Endothelial cell (in vitro differentiated cells): Measurements from ENCODE around the gene ELN. TPM values are rescaled to one million over a fixed set of nuclear protein-coding genes. Genes with fewer than 3 reads are reported as not detected.
"Not testable (repeated sequence)": the region's sequence is repeated elsewhere in the genome, so short reads cannot be mapped to it uniquely, and the experiment has no call there.

Experiments used
- DNase-seq: peaks from one replicate; pipeline ENCODE4 v3.0.0; 2021; ENCODE audit warnings: low spot score
- H3K27ac Mint-ChIP-seq: one replicate; pipeline ENCODE4 v1.8.0; 2021; ENCODE audit warnings: mixed read lengths, inconsistent platforms; ENCODE audit not compliant: unreplicated experiment
- H3K27me3 Mint-ChIP-seq: one replicate; pipeline ENCODE4 v1.8.0; 2021; ENCODE audit warnings: mild to moderate bottlenecking, moderate library complexity, mixed read lengths, inconsistent platforms; ENCODE audit not compliant: unreplicated experiment
- H3K36me3 Mint-ChIP-seq: one replicate; pipeline ENCODE4 v1.8.0; 2021; ENCODE audit warnings: mild to moderate bottlenecking, low read depth, mixed read lengths, inconsistent platforms; ENCODE audit not compliant: unreplicated experiment
- H3K4me1 Mint-ChIP-seq: one replicate; pipeline ENCODE4 v1.8.0; 2021; ENCODE audit warnings: mild to moderate bottlenecking, mixed read lengths, inconsistent platforms; ENCODE audit not compliant: unreplicated experiment
- H3K4me3 Mint-ChIP-seq: one replicate; pipeline ENCODE4 v1.8.0; 2021; ENCODE audit warnings: mild to moderate bottlenecking, mixed read lengths, inconsistent platforms; ENCODE audit not compliant: unreplicated experiment
- H3K9me3 Mint-ChIP-seq: one replicate; pipeline ENCODE4 v1.8.0; 2021; ENCODE audit warnings: mixed read lengths, inconsistent platforms; ENCODE audit not compliant: unreplicated experiment
- long read RNA-seq: library from polyadenylated mRNA; unstranded; transcript quantifications from one replicate; pipeline ENCODE4 v2.0.0, GENCODE V29; 2020; ENCODE audit not compliant: unreplicated experiment
- total RNA-seq: library from RNA; stranded (reverse); fragmentation: NEBNext Ultra II Directional; extraction: Animal tissue kit (Norgen Biotek cat#: 25700); gene quantifications from one replicate; pipeline ENCODE4 v1.2.1, GENCODE V29; 2021; ENCODE audit not compliant: unreplicated experiment
- TF ChIP-seq, protein P1 (sequence below): fragments of 200-600 bp; sonication (generic); IDR thresholded peaks from one replicate; pipeline ENCODE4 v1.5.0; 2021; ENCODE audit warnings: antibody characterized with exemption; ENCODE audit not compliant: unreplicated experiment

Gene ELN
- 44.8 TPM for total RNA-seq
- long read RNA-seq, partial matches to known transcripts, result 2 of 7 reads
- long read RNA-seq, other reads (novel, unspliced or antisense), result 3 of 7 reads

DNA sequence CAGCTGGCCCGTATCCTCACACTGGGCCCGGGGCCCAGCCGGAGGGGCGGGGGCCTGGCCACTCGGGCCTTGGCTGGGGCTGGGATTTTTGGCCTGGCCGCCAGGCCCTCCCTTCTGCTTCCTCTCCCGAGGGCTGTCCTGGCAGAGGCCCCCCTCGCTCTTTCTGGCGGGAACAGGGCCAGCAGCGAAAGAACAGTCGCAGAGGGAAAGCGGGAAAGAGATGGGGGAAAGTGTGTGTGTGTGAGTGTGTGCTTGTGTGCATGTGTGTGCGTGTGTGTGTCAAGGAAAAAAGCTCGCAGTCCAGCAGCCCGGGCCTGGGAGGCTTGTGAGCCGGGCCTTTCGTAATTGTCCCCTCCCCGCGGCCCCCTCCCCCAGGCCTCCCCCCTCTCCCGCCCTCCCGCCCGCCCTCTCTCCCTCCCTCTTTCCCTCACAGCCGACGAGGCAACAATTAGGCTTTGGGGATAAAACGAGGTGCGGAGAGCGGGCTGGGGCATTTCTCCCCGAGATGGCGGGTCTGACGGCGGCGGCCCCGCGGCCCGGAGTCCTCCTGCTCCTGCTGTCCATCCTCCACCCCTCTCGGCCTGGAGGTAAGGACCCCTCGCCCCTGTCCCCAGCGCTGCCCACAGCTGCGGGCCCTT is at the start of gene ELN:
ELN (plus strand) TSS at position 491 of the 638 bp plus-strand sequence; CDS start at position 506, 15 bp downstream.
- Mint-ChIP-seq H3K4me3 (peak within 1 kb of the TSS; percentile 14), H3K27me3 (peaks cover 11% of the 10 kb centered on the region), H3K27ac (no peak within 1 kb of the TSS), H3K36me3 (peaks cover 5% of the 10 kb centered on the region), H3K4me1 (peaks cover 18% of the 10 kb centered on the region), H3K9me3 (no peaks in the 10 kb centered on the region)
- TF ChIP-seq, protein P1, sequence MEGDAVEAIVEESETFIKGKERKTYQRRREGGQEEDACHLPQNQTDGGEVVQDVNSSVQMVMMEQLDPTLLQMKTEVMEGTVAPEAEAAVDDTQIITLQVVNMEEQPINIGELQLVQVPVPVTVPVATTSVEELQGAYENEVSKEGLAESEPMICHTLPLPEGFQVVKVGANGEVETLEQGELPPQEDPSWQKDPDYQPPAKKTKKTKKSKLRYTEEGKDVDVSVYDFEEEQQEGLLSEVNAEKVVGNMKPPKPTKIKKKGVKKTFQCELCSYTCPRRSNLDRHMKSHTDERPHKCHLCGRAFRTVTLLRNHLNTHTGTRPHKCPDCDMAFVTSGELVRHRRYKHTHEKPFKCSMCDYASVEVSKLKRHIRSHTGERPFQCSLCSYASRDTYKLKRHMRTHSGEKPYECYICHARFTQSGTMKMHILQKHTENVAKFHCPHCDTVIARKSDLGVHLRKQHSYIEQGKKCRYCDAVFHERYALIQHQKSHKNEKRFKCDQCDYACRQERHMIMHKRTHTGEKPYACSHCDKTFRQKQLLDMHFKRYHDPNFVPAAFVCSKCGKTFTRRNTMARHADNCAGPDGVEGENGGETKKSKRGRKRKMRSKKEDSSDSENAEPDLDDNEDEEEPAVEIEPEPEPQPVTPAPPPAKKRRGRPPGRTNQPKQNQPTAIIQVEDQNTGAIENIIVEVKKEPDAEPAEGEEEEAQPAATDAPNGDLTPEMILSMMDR, result no peak
- no peak for DNase-seq

DNA sequence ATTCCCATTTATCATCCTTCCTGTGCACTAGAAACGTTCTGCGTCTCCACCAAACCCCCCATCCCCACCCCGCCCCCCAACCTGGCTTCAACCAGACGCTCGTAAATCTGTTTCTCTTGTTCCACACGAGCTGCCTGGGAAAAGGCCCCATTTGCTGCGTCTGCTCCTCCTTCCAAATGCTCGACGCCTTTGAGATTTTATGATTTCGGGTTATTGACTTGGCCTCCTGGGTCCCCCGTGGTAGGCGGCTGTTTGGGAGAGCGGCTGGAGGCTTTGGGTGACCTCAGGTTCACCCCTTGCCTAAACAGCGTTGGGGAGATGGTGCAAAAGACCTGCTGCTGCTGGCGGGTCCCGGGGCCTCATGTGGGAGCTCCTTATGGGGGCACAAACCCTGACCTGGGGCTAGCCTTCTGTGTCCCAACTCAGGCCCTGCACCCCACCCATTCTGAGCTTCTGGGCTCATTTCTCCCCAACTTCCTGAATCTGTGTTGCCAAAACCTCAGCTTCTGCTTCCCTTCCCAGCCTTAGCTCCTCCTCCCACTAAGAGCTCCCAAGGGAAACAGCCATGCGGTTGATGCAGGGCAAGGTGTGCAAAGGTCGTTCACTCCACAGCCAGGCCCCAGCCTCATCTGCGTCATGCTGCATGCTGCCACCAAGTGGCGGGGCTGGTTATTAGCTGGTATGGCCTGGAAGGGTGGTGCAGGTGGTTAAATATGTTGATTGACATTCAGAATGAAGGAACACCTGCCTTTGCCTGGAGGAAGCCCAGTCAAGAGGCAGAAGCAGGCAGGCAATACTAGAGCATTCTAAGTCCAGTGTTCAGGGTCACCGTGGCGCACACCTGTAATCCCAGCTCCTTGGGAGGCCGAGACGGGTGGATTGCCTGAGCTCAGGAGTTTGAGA is 49.1 kb upstream of the ELN start:
- TF ChIP-seq, protein P1, result no peak
- no peak overlapping the region for H3K27ac Mint-ChIP-seq
- peak; percentile 49 for DNase-seq

DNA sequence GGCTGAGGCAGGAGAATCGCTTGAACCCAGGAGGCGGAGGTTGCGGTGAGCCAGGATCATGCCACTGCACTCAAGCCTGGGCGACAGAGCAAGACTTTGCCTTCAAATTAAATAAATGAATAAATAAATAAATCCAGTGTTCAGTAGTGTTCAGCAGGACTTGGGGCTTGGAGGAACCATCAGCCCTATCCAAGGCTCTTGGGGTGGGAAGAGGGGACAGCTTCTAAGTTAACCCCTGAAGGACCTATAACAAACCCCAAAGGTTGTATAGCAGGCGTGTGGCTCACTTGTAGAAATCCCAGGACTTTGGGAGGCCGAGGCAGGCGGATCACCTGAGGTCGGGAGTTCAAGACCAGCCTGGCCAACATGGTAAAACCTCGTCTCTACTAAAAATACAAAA is 48.3 kb upstream of the ELN start:
- H3K4me3 Mint-ChIP-seq, H3K27ac Mint-ChIP-seq, H3K36me3 Mint-ChIP-seq, H3K9me3 Mint-ChIP-seq, H3K4me1 Mint-ChIP-seq, DNase-seq: not testable (repeated sequence)
- peaks cover 18% of the 10 kb centered on the region for H3K27me3 Mint-ChIP-seq

More for the DNA sequence above, 49.1 kb upstream of the ELN start:
- H3K4me1 Mint-ChIP-seq, result no peaks in the 10 kb centered on the region
- H3K36me3 Mint-ChIP-seq, result peaks cover 3% of the 10 kb centered on the region
- no peak overlapping the region for H3K4me3 Mint-ChIP-seq
- H3K9me3 Mint-ChIP-seq, result no peaks in the 10 kb centered on the region
- H3K27me3 Mint-ChIP-seq, result peaks cover 18% of the 10 kb centered on the region

DNA sequence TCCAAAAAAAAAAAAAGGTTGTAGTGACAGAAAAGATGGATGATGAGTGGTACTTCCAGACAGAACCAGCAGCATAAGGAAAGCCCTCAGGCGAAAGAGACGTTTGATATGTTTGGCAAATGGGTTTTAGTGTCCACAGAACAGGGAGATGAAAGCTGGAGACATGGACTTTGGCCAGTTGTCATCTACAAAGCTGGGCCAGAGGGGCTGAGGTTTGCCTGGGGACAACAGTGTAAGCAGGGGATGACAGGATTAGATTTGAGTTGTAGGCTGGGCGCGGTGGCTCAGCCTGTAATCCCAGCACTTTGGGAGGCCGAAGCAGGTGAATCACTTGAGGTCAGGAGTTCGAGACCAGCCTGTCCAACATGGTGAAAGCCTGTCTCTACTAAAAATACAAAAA is 47.8 kb upstream of the ELN start:
- no peaks in the 10 kb centered on the region for H3K4me1 Mint-ChIP-seq
- H3K36me3 Mint-ChIP-seq, result peaks cover 3% of the 10 kb centered on the region
- no peak overlapping the region for H3K4me3 Mint-ChIP-seq
- TF ChIP-seq, protein P1, result no peak
- peaks cover 22% of the 10 kb centered on the region for H3K27me3 Mint-ChIP-seq
- H3K27ac Mint-ChIP-seq, result no peak overlapping the region
- H3K9me3 Mint-ChIP-seq, result no peaks in the 10 kb centered on the region
- no peak for DNase-seq

DNA sequence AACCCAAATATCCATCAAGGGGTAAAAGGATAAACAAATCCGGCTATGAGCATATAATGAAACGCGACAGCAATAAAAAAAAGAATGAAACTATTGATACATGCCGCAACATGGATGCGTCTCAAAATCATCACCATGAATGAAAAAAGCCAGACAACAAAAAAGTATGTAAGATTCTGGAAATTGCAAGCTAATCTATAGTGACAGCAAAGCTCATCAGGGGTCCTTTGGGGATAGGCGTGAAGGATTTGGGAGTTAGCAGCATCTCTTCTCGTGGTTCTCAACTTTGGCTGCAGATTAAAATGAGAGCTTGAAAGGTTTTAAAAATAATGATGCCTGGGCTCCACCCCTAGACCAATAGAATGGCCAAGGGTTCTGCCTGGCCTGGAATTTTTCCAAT is 46.0 kb upstream of the ELN start:
- Mint-ChIP-seq H3K36me3 (no peaks in the 10 kb centered on the region), H3K4me1 (no peaks in the 10 kb centered on the region), H3K27ac (no peak overlapping the region), H3K4me3 (no peak overlapping the region), H3K9me3 (no peaks in the 10 kb centered on the region), H3K27me3 (peaks cover 20% of the 10 kb centered on the region)
- TF ChIP-seq, protein P1, result no peak
- no peak for DNase-seq
